ENCODE measurements around the gene RAB41.
"Not testable (repeated sequence)": the region's sequence is repeated elsewhere in the genome, so short reads cannot be mapped to it uniquely, and the experiment has no call there.

RAB41 gene

DNA sequence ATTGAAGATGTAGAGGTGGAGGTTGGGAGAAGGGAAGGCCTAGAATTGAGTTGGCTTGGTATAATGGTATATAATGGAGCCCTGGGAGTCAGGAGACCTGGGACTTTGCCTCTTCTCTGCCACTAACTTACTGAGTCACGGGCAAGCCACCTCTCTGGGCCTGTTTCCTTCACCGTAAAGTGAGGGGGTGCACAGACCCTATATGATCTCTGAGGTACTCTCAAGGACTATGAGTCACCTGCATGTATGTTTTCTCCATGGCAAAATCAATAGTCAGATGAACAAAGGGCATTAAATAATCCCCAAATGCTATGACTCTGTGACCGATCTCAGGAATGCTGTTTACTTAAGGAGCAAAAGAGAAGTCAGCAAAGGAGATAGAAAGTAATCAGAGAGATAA, 27.1 kb upstream of the RAB41 start:
- H4K20me1 ChIP-seq: no peaks in the 10 kb centered on the region; the same call in 1 of the 2 replicates
- H3K9me3 ChIP-seq: no peaks in the 10 kb centered on the region
- H3K4me3 ChIP-seq: no peak overlapping the region
- H3K4me2 ChIP-seq: no peak overlapping the region
- TF ChIP-seq Cebpa-rat (IDR thresholded peaks at IDR 0.05): no peak
- no peak overlapping the region for H3K9ac ChIP-seq
- H3K36me3 ChIP-seq: no peaks in the 10 kb centered on the region
- peaks cover 77% of the 10 kb centered on the region for H3K27me3 ChIP-seq
- no peak overlapping the region for H3K27ac ChIP-seq
- H3K4me1 ChIP-seq: no peaks in the 10 kb centered on the region

DNA sequence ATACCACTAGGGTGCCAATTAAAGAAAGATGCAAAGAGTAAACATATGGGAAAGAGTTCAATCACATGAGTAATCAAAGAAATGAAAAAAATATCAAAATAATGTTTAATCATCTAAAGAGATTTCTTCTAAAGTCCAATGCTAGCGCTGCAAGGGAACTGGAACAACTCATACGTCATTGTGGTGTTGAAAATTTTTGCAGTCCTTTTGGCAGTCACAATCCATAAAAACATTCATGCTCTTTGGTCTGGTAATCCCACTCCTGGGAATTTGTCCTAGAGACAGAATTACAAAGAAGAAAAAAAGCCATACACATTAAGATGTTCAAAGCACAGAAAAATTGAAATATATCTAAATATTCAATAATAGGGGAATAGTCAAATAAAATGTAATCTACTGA, 26.5 kb upstream of the RAB41 start:
- H3K27ac ChIP-seq: no peak overlapping the region
- H3K4me1 ChIP-seq: no peaks in the 10 kb centered on the region
- no peak overlapping the region for H3K9ac ChIP-seq
- no peak overlapping the region for H3K4me2 ChIP-seq
- H3K36me3 ChIP-seq: no peaks in the 10 kb centered on the region
- no peaks in the 10 kb centered on the region; the same call in 1 of the 2 replicates for H4K20me1 ChIP-seq
- peaks cover 80% of the 10 kb centered on the region for H3K27me3 ChIP-seq
- H3K4me3 ChIP-seq: no peak overlapping the region
- no peaks in the 10 kb centered on the region for H3K9me3 ChIP-seq
- no peak for TF ChIP-seq Cebpa-rat (IDR thresholded peaks at IDR 0.05)

DNA sequence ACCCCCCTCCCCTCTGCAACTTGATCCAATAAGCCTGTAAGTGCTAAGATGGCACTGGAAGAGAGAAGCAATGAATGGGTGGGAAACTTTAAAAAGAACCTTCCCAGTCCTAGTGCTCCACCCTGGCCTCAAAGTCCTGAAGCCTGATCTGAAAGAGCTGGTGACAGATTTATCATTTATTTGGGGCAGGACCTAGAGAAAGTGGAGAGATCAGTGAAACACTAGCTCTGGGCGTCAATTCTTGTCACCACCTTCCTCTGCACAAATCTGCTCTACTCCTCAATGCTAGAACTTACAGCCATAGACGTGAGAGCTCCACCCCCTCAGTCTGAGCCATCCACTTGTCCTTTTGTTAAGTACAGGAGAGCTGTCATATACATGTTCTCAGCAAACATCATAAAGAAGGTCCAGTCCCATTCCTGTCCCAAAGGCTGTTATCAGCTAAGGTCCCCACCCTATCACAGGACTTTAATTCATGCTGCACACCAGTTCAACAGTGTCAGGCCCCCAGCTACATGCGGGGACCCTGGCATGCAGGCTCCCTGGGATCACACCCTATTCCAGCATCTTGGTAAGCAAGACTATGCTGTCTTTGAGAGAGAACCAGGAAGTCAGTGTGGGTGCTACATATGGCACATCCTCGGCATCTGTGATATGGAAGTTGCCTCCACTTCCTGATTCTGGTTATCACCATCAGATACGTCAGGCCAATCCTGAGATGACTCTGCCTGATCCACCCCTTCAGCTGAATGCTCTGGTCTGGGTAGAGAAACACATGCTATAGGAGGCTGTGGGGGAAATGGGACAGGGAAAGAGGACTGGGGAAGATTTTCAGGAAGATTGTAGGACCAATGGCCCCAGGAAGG, 24.3 kb upstream of the RAB41 start:
- Histone ChIP-seq H3K27ac (no peak overlapping the region), H3K27me3 (peaks cover 82% of the 10 kb centered on the region)
- TF ChIP-seq Cebpa-rat (IDR thresholded peaks at IDR 0.05): no peak

DNA sequence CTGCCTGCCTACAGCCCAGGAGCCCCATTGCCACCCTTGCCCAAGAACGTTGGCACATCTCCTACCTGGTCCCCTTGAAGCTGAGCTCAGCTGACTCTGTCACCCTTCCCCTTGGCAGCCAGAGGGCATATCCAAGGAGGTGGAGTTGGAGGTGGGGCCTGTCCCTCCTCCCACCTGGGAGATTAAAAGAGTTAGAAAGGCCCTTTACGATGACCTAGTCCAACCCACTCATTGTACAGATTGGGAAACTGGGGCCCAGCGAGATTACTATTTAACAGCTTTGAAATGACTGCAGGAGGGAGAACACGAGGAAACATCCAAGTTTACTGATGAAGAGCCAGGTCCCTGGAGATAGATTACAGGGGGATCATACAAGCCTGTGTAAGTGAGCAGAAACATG, 21.9 kb upstream of the RAB41 start, which contains the start of gene P2RY4:
P2RY4 (minus strand) TSS at position 101 of the 400 bp plus-strand sequence. CDS start 580 bp downstream, outside the sequence.
- Histone ChIP-seq H3K27ac (no peak within 1 kb of the TSS), H3K4me1 (no peaks in the 10 kb centered on the region), H3K4me3 (no peak within 1 kb of the TSS), H3K27me3 (peaks cover 70% of the 10 kb centered on the region), H3K4me2 (no peak within 1 kb of the TSS), H3K36me3 (no peaks in the 10 kb centered on the region), H3K9me3 (no peaks in the 10 kb centered on the region), H3K9ac (no peak within 1 kb of the TSS), H4K20me1 (no peaks in the 10 kb centered on the region; the same call in 1 of the 2 replicates)
- TF ChIP-seq Cebpa-rat (IDR thresholded peaks at IDR 0.05): no peak

More for the DNA sequence above, 24.3 kb upstream of the RAB41 start:
- H3K36me3 ChIP-seq: no peaks in the 10 kb centered on the region
- no peak overlapping the region for H3K4me2 ChIP-seq
- no peak overlapping the region for H3K4me3 ChIP-seq
- no peak overlapping the region for H3K9ac ChIP-seq
- no peaks in the 10 kb centered on the region; the same call in 1 of the 2 replicates for H4K20me1 ChIP-seq
- no peaks in the 10 kb centered on the region for H3K4me1 ChIP-seq
- no peaks in the 10 kb centered on the region for H3K9me3 ChIP-seq

DNA sequence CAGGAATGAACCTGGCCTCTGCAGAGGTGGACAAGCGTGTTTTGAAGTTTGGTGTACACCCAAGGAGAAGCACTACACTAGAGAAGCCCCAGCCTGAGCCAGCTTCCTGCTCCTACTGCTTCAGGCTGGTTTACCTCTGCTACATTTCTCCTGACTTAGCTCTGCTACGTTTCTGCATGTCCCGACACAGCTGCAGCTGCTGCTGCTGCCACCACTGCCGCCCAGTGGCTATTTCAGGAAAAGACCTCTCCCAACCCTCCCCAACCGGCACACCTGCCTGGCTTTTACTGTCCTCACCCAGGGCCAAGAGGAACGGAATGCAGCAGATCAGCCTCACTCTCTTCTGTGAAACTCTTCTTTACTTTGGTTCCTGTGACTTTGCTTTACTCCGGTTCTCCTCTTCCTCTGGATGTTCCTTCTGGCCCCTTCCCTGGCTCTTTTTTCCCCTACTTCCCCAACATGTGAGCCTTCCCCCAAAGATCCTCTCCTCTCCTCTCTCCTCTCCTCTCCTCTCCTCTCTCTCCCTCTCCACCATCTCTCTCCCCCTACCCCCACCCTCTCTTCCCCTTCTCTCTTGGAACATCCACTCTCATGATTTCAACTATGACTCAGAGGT, 18.9 kb upstream of the RAB41 start:
- Histone ChIP-seq H4K20me1 (no peaks in the 10 kb centered on the region; the same call in 1 of the 2 replicates), H3K4me1 (no peaks in the 10 kb centered on the region), H3K9ac (no peak overlapping the region), H3K4me2 (no peak overlapping the region), H3K9me3 (no peaks in the 10 kb centered on the region), H3K36me3 (no peaks in the 10 kb centered on the region), H3K4me3 (no peak overlapping the region), H3K27ac (no peak overlapping the region), H3K27me3 (peaks cover 72% of the 10 kb centered on the region)
- no peak for TF ChIP-seq Cebpa-rat (IDR thresholded peaks at IDR 0.05)

DNA sequence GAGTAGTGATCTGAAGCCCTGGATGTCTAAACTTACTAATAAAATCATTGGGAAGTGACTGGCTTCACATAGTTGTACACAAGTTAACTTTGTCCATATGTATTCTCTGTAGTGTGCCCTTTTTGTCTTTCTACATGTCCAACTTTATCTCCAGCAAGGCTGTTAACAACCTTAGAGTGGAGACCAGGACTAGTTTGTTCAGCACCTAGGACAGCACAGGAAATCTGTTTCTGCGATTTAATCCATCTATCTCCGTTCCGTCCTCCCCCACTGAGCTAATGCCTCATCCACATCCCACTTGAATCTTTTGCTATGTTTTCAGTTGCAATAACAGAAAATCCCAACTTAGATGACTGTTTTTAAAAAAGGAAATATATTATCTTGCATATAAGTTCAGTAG, 17.2 kb upstream of the RAB41 start:
- no peak overlapping the region for H3K27ac ChIP-seq
- no peaks in the 10 kb centered on the region for H3K9me3 ChIP-seq
- H4K20me1 ChIP-seq: no peaks in the 10 kb centered on the region; the same call in 1 of the 2 replicates
- H3K27me3 ChIP-seq: peaks cover 73% of the 10 kb centered on the region
- H3K4me1 ChIP-seq: no peaks in the 10 kb centered on the region
- H3K9ac ChIP-seq: no peak overlapping the region
- no peak overlapping the region for H3K4me2 ChIP-seq
- no peak for TF ChIP-seq Cebpa-rat (IDR thresholded peaks at IDR 0.05)
- no peak overlapping the region for H3K4me3 ChIP-seq
- no peaks in the 10 kb centered on the region for H3K36me3 ChIP-seq

DNA sequence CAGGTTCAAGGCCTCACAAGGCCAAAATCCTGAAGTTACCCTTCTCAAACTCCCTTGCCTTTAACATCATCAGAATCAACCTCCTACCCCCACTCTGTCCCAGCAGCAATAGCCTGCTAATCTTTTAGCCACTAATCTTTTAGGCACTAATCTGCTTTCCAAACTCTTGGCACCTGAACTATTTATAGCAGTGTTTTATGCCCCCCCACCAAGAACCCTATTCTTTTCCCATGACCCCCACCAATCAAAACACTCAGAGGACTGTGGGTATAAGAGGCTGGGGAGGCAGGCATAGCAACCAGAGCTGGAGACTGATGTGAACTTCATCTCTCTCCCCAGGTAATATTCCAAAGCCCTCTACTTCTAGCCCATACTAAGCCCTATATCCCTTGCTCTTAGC, 13.9 kb upstream of the RAB41 start, which contains the start of gene ARR3:
ARR3 (plus strand) TSS at position 301 of the 400 bp plus-strand sequence. CDS start 1,052 bp downstream, outside the sequence.
- H3K27me3 ChIP-seq: peaks cover 67% of the 10 kb centered on the region

DNA sequence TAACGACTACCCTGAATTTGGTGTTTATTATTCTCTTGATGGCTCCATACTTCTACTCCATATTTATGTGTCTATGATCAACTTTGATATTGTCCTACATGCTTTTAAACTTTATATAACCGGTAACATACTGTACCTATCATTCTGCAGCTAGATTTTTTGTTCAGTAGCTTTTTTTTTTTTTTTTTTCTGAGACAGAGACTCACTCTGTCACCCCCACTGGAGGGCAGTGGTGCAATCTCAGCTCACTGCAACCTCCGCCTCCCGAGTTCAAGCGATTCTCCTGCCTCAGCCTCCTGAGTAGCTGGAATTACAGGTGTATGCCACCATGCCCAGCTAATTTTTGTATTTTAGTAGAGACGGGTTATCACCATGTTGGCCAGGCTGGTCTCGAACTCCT, 7.9 kb upstream of the RAB41 start:
- not testable (repeated sequence) for H3K4me2 ChIP-seq, H3K4me1 ChIP-seq, H3K4me3 ChIP-seq, H3K9ac ChIP-seq, H3K27ac ChIP-seq, H3K36me3 ChIP-seq, H4K20me1 ChIP-seq, H3K9me3 ChIP-seq
- peaks cover 76% of the 10 kb centered on the region for H3K27me3 ChIP-seq

More for the DNA sequence above, 13.9 kb upstream of the RAB41 start, which contains the start of gene ARR3:
- no peak within 1 kb of the TSS for H3K4me3 ChIP-seq
- H3K9ac ChIP-seq: no peak within 1 kb of the TSS
- no peaks in the 10 kb centered on the region for H3K9me3 ChIP-seq
- no peak for TF ChIP-seq Cebpa-rat (IDR thresholded peaks at IDR 0.05)
- H3K27ac ChIP-seq: no peak within 1 kb of the TSS
- H3K36me3 ChIP-seq: no peaks in the 10 kb centered on the region
- H4K20me1 ChIP-seq: no peaks in the 10 kb centered on the region
- H3K4me2 ChIP-seq: no peak within 1 kb of the TSS
- no peaks in the 10 kb centered on the region for H3K4me1 ChIP-seq

DNA sequence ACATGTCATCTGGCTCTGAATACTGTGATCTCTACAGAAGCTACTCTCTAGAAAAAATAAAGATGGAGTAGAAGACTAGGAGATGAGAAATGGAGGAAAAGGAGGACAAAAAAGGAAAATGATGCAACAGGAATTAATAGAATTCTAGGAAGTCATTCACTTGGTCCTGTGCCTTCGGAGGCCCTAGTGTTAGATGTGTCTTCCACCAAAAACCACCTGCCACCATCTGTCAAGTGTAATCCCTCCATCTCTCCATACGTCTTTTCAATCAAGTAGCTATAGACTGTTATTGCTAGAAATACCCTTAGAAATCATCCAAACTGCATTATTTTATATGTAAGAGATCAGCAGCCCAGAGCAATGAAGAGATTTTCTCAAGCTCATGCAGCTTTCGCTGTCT, 2.9 kb upstream of the RAB41 start:
- Histone ChIP-seq H3K27ac (no peak overlapping the region), H3K36me3 (no peaks in the 10 kb centered on the region; the same call in 1 of the 2 replicates), H3K4me1 (no peaks in the 10 kb centered on the region), H3K4me2 (no peak overlapping the region), H4K20me1 (no peaks in the 10 kb centered on the region), H3K9ac (no peak overlapping the region), H3K9me3 (peaks cover 6% of the 10 kb centered on the region; the same call in 1 of the 2 replicates), H3K27me3 (peaks cover 77% of the 10 kb centered on the region), H3K4me3 (no peak overlapping the region)
- TF ChIP-seq Cebpa-rat (IDR thresholded peaks at IDR 0.05): no peak

DNA sequence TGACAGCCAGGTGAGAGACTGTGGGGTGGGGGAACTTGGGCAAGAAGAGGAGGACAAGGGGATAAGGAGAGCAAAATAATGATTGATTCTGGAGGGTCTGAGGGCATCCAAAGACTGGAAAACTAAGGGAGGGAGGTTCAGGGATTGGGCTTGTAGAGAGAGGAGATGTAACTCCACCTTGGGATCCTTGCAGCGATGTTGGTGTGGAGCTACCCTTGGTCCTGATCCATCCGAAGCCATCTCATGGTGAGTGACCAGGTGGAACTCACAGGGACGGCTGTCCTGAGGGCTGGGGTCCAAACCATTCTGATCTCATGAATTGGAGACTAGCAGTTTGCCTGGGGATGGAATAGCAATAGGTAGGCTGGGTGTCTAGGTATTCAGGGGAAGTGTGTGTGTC, 1.4 kb upstream of the RAB41 start:
- Histone ChIP-seq H3K36me3 (peaks cover under 1% of the 10 kb centered on the region; the same call in 1 of the 2 replicates), H3K4me3 (no peak overlapping the region), H3K9ac (no peak overlapping the region), H3K27me3 (peaks cover 87% of the 10 kb centered on the region), H3K9me3 (peaks cover 6% of the 10 kb centered on the region; the same call in 1 of the 2 replicates), H3K27ac (no peak overlapping the region), H3K4me2 (no peak overlapping the region), H4K20me1 (no peaks in the 10 kb centered on the region), H3K4me1 (no peaks in the 10 kb centered on the region)
- no peak for TF ChIP-seq Cebpa-rat (IDR thresholded peaks at IDR 0.05)
